PC-3 (cell line): Measurements from ENCODE around the gene KRTAP22-2. TPM values are rescaled to one million over a fixed set of nuclear protein-coding genes. Genes with fewer than 3 reads are reported as not detected.

Source experiments
- ATAC-seq: fragments of 200-7000 bp; cut with Tn5 transposase; 2 replicates; pipeline ENCODE4 v1.9.1; 2020; ENCODE audit warnings: mild to moderate bottlenecking, moderate library complexity
- BruUV-seq: library from RNA; stranded (reverse); fragments of 400-500 nt; replicated peaks from 2 replicates; lab custom pipeline; 2021; lab: Mats Ljungman, UMichigan
- CTCF ChIA-PET: fragments of 300-600 bp; sonication (Branson Sonifier 250); formaldehyde crosslinking; loops from one replicate; lab custom pipeline; 2022; ENCODE audit warnings: antibody characterized with exemption; lab: Charles Lee
- POLR2A ChIA-PET: fragments of 300-600 bp; sonication (Branson Sonifier 250); formaldehyde crosslinking; loops from one replicate; lab custom pipeline; 2022; ENCODE audit warnings: antibody characterized with exemption; ENCODE audit not compliant: unreplicated experiment; lab: Charles Lee
- DNase-seq: peaks from one replicate; pipeline ENCODE4 v3.0.0-alpha.2; 2015
- H2AFZ ChIP-seq: fragments of 300-600 bp; sonication (generic); 2 replicates; pipeline ENCODE4 v1.6.0; 2016; ENCODE audit warnings: antibody characterized with exemption, low read length
- H3F3A ChIP-seq: fragments of 300-600 bp; sonication (generic); one replicate; pipeline ENCODE4 v1.6.0; 2017; ENCODE audit warnings: antibody characterized with exemption, low read length, control low read depth, mild to moderate bottlenecking; ENCODE audit not compliant: unreplicated experiment
- H3K27ac ChIP-seq: fragments of 300-600 bp; sonication (generic); 2 replicates; pipeline ENCODE4 v1.5.1; 2016; ENCODE audit warnings: mild to moderate bottlenecking, low read length
- H3K27me3 ChIP-seq: fragments of 300-600 bp; sonication (generic); 2 replicates; pipeline ENCODE4 v1.6.1; 2016; ENCODE audit warnings: low read length, mixed read lengths
- H3K36me3 ChIP-seq: fragments of 300-600 bp; sonication (generic); 2 replicates; pipeline ENCODE4 v1.6.1; 2016; ENCODE audit warnings: low read depth, mixed run types, low read length, mixed read lengths
- H3K4me1 ChIP-seq: fragments of 300-600 bp; sonication (generic); 2 replicates; pipeline ENCODE4 v1.5.1; 2016; ENCODE audit warnings: low read length; ENCODE audit not compliant: insufficient read depth
- H3K4me2 ChIP-seq: fragments of 300-600 bp; sonication (generic); 2 replicates; pipeline ENCODE4 v1.6.0; 2016; ENCODE audit warnings: low read length
- H3K4me3 ChIP-seq: fragments of 300-600 bp; sonication (generic); 2 replicates; pipeline ENCODE4 v1.5.1; 2016; ENCODE audit warnings: mild to moderate bottlenecking, low read length, mixed read lengths
- H3K79me2 ChIP-seq: fragments of 300-600 bp; sonication (generic); 2 replicates; pipeline ENCODE4 v1.6.1; 2017; ENCODE audit warnings: low read length, mixed read lengths
- H3K9ac ChIP-seq: fragments of 300-600 bp; sonication (generic); 2 replicates; pipeline ENCODE4 v1.6.0; 2016; ENCODE audit warnings: mild to moderate bottlenecking, low read length
- H3K9me2 ChIP-seq: fragments of 300-600 bp; sonication (generic); replicated peaks from 2 replicates; pipeline ENCODE4 v1.6.1; 2016; ENCODE audit warnings: mixed run types, low read length, mixed read lengths
- H3K9me3 ChIP-seq: fragments of 300-600 bp; sonication (generic); 2 replicates; pipeline ENCODE4 v1.6.1; 2016; ENCODE audit warnings: low read length, mixed read lengths
- H4K20me1 ChIP-seq: fragments of 300-600 bp; sonication (generic); 2 replicates; pipeline ENCODE4 v1.6.1; 2016; ENCODE audit warnings: low read length, mixed read lengths
- EZH2 ChIP-seq: fragments of 300-600 bp; sonication (generic); IDR thresholded peaks from one replicate; pipeline ENCODE4 v1.6.1; 2017; ENCODE audit warnings: antibody characterized with exemption, mild to moderate bottlenecking, low read length; ENCODE audit not compliant: unreplicated experiment
- EZH2phosphoT487 ChIP-seq: fragments of 300-600 bp; sonication (generic); IDR thresholded peaks from 2 replicates; pipeline ENCODE4 v1.6.1; 2018; ENCODE audit warnings: mild to moderate bottlenecking, antibody characterized with exemption, low read length, borderline replicate concordance
- intact Hi-C: fragments of 100-400 bp; cut with micrococcal nuclease; formaldehyde crosslinking; loops from 2 replicates; pipeline ENCODE4 v1.9.0; 2023
- total RNA-seq: library from RNA; depleted of rRNA; stranded (reverse); fragments of >200 nt; gene quantifications from 2 replicates; pipeline ENCODE4 v1.2.3, GENCODE V29; 2014
- TF ChIP-seq, protein P1 (sequence below): fragments of 300-600 bp; sonication (generic); conservative IDR thresholded peaks from 2 replicates; pipeline ENCODE4 v1.5.1; 2017; ENCODE audit warnings: antibody characterized with exemption, low read depth, mild to moderate bottlenecking, low read length

KRTAP22-2 gene
- total RNA-seq, 1 experiment from 2014 or later: not detected

DNA sequence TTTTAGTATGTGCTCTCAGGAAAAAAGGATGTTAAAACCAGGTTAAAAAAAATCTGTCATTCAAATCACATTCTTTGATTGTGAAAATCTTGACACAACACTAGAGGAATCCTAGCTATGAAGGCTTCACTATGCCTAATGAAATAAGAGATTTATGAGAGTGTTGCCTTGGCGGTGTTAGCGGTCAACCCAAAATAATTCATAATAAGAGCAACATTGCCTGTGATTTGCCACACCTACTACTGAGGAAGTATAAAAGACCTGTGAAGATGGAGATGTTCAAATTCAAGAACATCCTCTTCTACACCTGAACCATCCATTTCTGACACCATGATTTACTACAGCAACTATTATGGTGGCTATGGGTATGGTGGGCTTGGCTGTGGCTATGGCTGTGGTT is 25.9 kb upstream of the KRTAP22-2 start, which contains the start of gene KRTAP20-1:
KRTAP20-1 (plus strand) TSS at position 301 of the 400 bp plus-strand sequence; CDS start at position 331, 30 bp downstream.
- no peak for DNase-seq
- Histone ChIP-seq H3K4me1 (peaks cover 30% of the 10 kb centered on the region), H3K36me3 (no peaks in the 10 kb centered on the region), H3K9ac (no peak within 1 kb of the TSS), H2AFZ (no peak within 1 kb of the TSS), H3K4me3 (no peak within 1 kb of the TSS), H3K27ac (no peak within 1 kb of the TSS), H3K4me2 (no peak within 1 kb of the TSS), H3K79me2 (no peaks in the 10 kb centered on the region), H3K27me3 (no peaks in the 10 kb centered on the region), H3K9me3 (no peaks in the 10 kb centered on the region), H4K20me1 (no peaks in the 10 kb centered on the region), H3K9me2 (no peaks in the 10 kb centered on the region; the same call in 1 of the 2 replicates), H3F3A (peaks cover 4% of the 10 kb centered on the region)
- ChIA-PET CTCF (no interaction called here), POLR2A (no interaction called here)
- BruUV-seq: no TSS peak
- no peak for ATAC-seq
- TF ChIP-seq EZH2phosphoT487: no peak
- TF ChIP-seq EZH2: no peak
- TF ChIP-seq, protein P1, sequence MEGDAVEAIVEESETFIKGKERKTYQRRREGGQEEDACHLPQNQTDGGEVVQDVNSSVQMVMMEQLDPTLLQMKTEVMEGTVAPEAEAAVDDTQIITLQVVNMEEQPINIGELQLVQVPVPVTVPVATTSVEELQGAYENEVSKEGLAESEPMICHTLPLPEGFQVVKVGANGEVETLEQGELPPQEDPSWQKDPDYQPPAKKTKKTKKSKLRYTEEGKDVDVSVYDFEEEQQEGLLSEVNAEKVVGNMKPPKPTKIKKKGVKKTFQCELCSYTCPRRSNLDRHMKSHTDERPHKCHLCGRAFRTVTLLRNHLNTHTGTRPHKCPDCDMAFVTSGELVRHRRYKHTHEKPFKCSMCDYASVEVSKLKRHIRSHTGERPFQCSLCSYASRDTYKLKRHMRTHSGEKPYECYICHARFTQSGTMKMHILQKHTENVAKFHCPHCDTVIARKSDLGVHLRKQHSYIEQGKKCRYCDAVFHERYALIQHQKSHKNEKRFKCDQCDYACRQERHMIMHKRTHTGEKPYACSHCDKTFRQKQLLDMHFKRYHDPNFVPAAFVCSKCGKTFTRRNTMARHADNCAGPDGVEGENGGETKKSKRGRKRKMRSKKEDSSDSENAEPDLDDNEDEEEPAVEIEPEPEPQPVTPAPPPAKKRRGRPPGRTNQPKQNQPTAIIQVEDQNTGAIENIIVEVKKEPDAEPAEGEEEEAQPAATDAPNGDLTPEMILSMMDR: no peak
- intact Hi-C loops: no loop called here

DNA sequence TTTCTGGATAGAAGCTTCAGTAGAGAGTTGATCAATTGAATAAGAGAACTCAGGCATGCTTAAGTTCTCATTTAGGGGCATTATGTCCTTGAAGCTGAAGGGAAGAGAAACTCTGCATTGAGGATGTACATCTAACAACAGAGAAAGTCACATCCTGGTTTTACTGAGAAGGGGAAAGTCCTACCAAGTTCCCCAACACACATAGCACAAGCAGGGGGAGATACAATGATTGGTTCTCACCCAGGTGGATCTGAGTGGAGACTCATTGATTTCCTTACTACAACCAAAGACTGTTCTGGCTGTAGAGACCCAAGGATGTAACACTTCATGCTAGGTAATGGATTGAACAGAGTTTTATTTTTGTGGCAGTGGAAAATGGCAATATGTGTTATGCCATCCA is 25.0 kb upstream of the KRTAP22-2 start:
- ATAC-seq (no peak), DNase-seq (no peak)
- Histone ChIP-seq H3F3A (peaks cover 4% of the 10 kb centered on the region), H3K36me3 (no peaks in the 10 kb centered on the region), H4K20me1 (no peaks in the 10 kb centered on the region), H3K4me2 (no peak overlapping the region), H3K4me1 (peaks cover 20% of the 10 kb centered on the region), H3K27ac (no peak overlapping the region), H3K79me2 (no peaks in the 10 kb centered on the region), H3K9ac (no peak overlapping the region), H2AFZ (no peak overlapping the region), H3K4me3 (no peak overlapping the region), H3K27me3 (no peaks in the 10 kb centered on the region), H3K9me2 (no peaks in the 10 kb centered on the region; the same call in 1 of the 2 replicates), H3K9me3 (no peaks in the 10 kb centered on the region)
- no peak for TF ChIP-seq EZH2phosphoT487
- TF ChIP-seq, protein P1: no peak
- no peak for TF ChIP-seq EZH2
- CTCF ChIA-PET: no interaction called here
- POLR2A ChIA-PET: no interaction called here
- BruUV-seq: no TSS peak
- intact Hi-C loops: no loop called here

- DNase-seq (peak; percentile 45), ATAC-seq (peak; percentile 38; the same call in 1 of the 2 replicates)
- Histone ChIP-seq H2AFZ (no peak within 1 kb of the TSS), H3K4me1 (peaks cover 8% of the 10 kb centered on the region), H3K36me3 (no peaks in the 10 kb centered on the region), H3K27ac (no peak within 1 kb of the TSS), H4K20me1 (no peaks in the 10 kb centered on the region), H3K9me3 (no peaks in the 10 kb centered on the region), H3K4me3 (no peak within 1 kb of the TSS), H3F3A (no peaks in the 10 kb centered on the region), H3K27me3 (no peaks in the 10 kb centered on the region), H3K9me2 (no peaks in the 10 kb centered on the region; the same call in 1 of the 2 replicates), H3K9ac (no peak within 1 kb of the TSS), H3K4me2 (no peak within 1 kb of the TSS), H3K79me2 (no peaks in the 10 kb centered on the region)
- no TSS peak for BruUV-seq
- no peak for TF ChIP-seq EZH2
- TF ChIP-seq, protein P1: no peak
- TF ChIP-seq EZH2phosphoT487: no peak
- intact Hi-C loops: no loop called here
- POLR2A ChIA-PET: no interaction called here
- CTCF ChIA-PET: no interaction called here
These were observed 23.6 kb upstream of the KRTAP22-2 start, which contains the start of gene KRTAP6-1 for GRCh38 chr21:30613836-30614235. Gene KRTAP6-1, minus strand, starts transcription at chr21:30613930. Its CDS starts 26 bp downstream, at chr21:30613904.
